OCI-LY1 (cell line): ENCODE measurements around the gene LSMEM2.

Experiments
- CTCF ChIP-seq: fragments of 200-600 bp; sonication (generic), shearing (Covaris generic); IDR thresholded peaks from 2 replicates; pipeline ENCODE4 v1.5.1; 2017; ENCODE audit warnings: mild to moderate bottlenecking, antibody characterized with exemption, low read length, moderate library complexity, mixed read lengths
- EZH2 ChIP-seq: fragments of 200-600 bp; sonication (generic), shearing (Covaris generic); IDR thresholded peaks from 2 replicates; pipeline ENCODE4 v1.8.0; 2017; ENCODE audit warnings: borderline replicate concordance, mixed run types, mild to moderate bottlenecking, antibody characterized with exemption, low read length, moderate library complexity, mixed read lengths

DNA sequence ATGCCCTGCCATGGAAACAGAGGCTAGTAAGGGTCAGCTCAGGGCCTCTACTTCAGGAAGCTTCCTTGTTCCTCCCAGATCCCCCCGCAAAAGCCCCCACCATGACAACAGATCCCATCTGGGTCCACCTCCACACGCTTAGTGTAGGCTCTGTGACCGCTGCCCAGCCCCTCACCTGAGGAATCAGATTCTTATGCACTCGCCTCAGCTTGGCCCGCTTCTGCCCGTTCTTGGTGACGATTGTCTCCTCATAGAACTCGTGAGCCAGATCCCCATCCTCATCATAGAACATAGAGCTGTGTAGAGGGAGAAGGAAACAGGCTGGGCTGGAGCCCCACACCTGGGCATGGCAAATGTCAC is 47.3 kb downstream of the LSMEM2 start:
- TF ChIP-seq CTCF (no peak), EZH2 (no peak)
